ENCODE data around the gene DNAJC11.

The DNAJC11 gene

GRCh38 chr1:6585841-6586240 lies 115.8 kb downstream of the DNAJC11 start:
- no peak for DNase-seq (ENCODE audit: low read depth in 1 of 2, low spot score in 1 of 2)

- DNase-seq (ENCODE audit: low read depth in 1 of 2, low spot score in 1 of 2): no peak
These were observed 116.4 kb downstream of the DNAJC11 start for GRCh38 chr1:6585081-6585722.

Measured in activated CD4-positive, alpha-beta T cell treated with anti-CD3 and anti-CD28 coated beads, Interleukin-2, amount 50 U/mL, for 24 hours (primary cell).